NK-92 (cell line): Measurements from ENCODE around the gene ARL4C.
"Not testable (repeated sequence)": the region's sequence is repeated elsewhere in the genome, so short reads cannot be mapped to it uniquely, and the experiment has no call there.

Source experiments
- DNase-seq: peaks from one replicate; lab custom pipeline; 2025; ENCODE audit not compliant: unreplicated experiment; lab: John Stamatoyannopoulos, UW

Gene ARL4C

GRCh38 chr2:234478121-234478858, 18.6 kb downstream of the ARL4C start:
- no peak for DNase-seq

GRCh38 chr2:234476766-234477165, 20.1 kb downstream of the ARL4C start:
- no peak for DNase-seq

DNA sequence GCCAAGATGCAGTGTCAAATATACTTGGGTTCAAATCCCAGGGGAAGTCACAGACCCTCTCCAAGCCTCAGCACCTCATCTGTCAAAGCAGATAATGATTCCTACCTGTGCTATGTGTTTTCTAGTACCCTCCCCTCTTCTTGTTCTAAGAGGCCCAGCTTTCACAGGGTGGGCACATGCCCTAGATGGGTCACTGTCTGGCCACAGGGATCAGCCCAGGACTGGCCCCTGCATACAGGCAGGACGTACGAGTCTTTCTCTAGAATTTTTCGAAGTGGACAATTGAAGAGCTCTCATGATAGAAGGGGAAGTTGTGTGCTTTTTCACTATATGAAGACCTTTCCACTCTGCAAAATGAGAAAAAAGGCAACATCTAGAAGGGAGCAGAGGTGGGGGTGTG, 22.2 kb downstream of the ARL4C start:
- DNase-seq: no peak

DNA sequence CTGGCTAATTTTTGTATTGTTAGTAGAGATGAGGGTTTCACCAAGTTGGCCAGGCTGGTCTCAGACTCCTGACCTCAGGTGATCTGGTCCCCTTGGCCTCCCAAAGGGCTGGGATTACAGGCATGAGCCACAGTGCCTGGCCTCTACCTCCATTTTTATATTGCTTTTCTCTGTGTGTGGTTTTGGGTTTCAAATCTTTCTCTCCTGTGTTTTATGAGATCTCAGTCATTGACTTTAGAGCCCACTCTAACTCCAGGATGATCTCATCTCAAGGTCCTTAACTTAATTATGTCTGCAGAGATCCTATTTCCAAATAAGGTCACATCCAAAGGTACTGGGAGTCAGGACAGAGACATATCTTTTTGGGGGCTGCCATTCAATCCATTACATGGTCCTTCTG, 24.7 kb downstream of the ARL4C start:
- no peak for DNase-seq

DNA sequence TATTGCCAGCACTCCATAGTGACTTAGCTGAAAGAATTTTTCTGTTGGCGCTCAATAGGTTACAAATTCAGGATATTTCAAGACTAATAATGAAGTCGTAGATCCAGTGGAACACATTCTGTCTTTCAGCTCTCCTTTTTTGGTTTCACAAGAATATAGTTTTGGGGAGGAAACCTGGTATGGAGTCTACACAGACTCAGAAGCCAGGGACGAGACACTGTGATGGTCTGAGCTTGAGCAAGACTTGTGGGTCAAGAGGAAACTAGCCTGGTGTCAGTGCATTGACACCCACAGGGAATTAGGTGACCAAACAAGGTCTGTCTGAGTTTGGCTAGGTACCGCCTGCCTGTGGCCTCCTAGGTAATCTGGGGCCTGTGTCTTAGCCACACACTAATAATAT, 26.9 kb downstream of the ARL4C start:
- DNase-seq: no peak

GRCh38 chr2:234469251-234469845, 27.5 kb downstream of the ARL4C start:
- DNase-seq: no peak

DNA sequence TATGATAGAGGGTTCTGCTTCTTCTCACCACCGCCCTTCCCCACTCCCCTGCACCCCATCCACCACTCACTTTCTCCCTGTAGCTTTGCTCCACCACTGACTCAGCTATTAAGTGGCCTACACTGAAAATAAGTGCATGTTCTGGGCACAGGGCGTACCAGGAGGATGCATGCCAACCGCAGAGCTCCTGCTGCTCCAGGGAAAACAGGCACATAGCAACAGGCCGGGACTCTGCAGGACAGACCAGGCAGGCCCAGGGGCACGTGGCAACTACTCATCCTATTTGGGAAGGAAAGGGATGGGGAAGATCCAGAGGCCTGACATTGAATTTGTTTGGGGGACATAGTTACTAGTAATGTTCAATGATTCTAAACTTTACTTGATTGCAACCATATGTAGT, 28.4 kb downstream of the ARL4C start:
- no peak for DNase-seq

- no peak for DNase-seq
Measured at GRCh38 chr2:234467289-234467688, 29.6 kb downstream of the ARL4C start.

DNA sequence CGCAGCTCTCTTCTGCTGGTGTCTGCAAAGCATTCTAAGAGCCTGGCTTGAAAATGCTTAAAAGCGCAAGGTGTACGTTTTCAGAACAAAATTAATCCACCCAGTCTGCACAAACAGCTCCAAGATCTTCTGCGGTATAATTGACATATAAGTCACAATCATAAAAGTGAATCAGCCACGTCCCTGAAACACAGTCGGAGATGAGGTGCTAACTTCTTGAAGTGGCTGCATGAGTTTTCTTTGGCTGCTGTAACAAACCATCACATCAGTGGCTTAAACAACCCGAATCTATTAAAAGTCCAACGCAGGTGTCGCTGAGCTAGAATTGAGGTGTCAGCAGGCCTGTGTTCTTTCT, 32.6 kb downstream of the ARL4C start:
- no peak for DNase-seq

- no peak for DNase-seq
Measured at GRCh38 chr2:234463626-234464290, 33.1 kb downstream of the ARL4C start.

DNA sequence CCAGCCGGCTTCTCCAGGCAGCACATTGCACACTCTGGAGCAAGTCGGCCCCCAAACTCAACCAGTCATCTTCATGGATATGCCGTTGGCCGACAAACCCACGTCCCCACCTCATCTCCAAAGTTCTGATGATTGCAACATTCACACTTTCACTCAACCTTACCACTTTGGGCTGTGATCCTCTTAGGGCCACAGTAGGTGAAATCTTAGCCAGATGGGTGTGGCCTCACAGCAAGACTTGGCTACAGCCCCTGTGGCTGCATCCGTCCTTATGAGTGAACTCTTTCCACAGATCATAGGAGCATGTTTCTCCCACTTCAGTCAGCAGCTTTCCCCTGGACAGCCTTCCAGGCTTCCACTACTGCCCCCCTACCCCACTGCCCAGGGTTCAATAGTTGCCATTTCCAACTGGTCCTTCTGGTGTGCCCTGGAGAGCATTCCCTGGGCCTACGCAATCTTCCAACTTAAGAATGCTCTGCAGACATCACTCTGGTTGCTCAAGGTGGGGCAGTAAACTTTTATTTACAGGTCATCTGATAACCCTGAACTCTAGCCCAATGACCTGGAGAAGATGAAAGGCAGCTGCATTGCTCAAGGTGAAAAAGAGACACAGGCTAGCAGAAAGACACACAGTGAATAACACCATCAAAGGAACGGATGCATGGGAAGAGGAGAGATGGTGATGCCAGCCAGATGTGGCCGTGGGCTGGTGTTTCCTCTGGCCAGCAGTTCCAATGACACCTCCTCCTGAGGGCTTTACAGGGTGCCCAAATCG, 34.5 kb downstream of the ARL4C start:
- no peak for DNase-seq

GRCh38 chr2:234459401-234460009, 37.4 kb downstream of the ARL4C start:
- no peak for DNase-seq

DNA sequence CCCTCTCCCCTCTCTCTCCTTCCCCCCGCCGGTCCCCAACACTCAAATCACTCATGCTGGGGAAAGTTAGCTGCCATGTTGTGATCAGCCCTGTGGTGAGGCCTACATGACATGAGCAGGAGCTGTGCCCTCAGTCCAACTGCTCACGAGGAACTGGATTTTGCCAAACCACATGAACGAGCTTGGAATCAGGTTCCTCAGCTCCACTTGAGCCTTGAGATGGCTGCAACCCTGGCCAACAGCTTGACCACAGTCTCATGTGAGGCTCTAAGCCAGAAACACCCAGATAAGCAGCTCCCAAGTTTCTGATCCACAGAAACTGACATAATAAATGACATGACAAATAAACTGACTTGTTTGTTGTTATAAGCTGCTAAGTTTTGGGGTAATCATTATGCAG, 38.4 kb downstream of the ARL4C start:
- no peak for DNase-seq

- DNase-seq: no peak
Measured at GRCh38 chr2:234457421-234457820, 39.5 kb downstream of the ARL4C start.

DNA sequence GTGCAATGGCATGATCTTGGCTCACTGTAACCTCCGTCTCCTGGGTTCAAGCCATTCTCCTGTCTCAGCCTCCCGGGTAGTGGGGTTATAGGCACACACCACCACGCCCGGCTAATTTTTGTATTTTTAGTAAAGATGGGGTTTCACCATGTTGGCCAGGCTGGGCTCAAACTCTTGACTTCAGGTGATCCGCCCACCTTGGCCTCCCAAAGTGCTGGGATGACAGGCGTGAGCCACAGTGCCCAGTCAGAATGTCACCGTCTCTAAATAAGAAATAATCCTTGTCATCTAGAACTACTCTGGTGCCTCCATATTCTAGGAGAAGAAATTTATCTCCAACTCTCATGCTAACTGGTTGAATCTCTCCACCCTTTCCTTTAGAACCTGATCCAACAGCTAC, 41.6 kb downstream of the ARL4C start:
- not testable (repeated sequence) for DNase-seq

GRCh38 chr2:234454433-234454832, 42.4 kb downstream of the ARL4C start:
- DNase-seq: no peak

GRCh38 chr2:234453216-234453615, 43.7 kb downstream of the ARL4C start:
- no peak for DNase-seq

- no peak for DNase-seq
Measured at GRCh38 chr2:234451852-234452625, 44.8 kb downstream of the ARL4C start.

DNA sequence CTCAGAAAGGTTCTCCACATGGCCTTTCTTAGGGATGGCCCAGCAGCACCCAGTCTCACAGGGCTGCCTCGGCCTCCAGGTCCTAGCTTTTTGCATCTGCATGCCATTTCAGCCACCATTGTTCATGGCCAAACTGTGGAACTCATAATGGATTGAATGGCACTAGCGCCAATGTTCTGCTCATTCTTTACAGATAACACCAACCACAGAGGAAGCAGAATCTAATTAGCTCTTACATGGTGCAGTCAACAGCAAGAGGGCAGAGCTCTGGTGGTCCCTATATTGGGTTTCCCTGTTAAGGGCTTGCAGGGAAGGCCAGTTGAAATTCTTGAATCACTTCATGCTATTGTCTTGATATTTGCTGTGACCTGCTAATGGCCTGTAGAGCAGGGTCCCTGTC, 45.6 kb downstream of the ARL4C start:
- DNase-seq: no peak

- no peak for DNase-seq
Measured at GRCh38 chr2:234450431-234451124, 46.3 kb downstream of the ARL4C start.
